GM12878 (cell line): ENCODE results near the gene ITPR3. TPM values are rescaled to one million over a fixed set of nuclear protein-coding genes. Genes with fewer than 3 reads are reported as not detected.

Experiments
- ATAC-seq: fragments of 200-7000 bp; cut with Tn5 transposase; 3 replicates; pipeline ENCODE4 v1.9.1; 2020; ENCODE audit warnings: mild to moderate bottlenecking, moderate library complexity
- BruUV-seq: library from RNA; stranded (reverse); fragments of 400-500 nt; replicated peaks from 2 replicates; lab custom pipeline; 2021; lab: Mats Ljungman, UMichigan
- CTCF ChIA-PET: fragments of 300-600 bp; sonication (Branson Sonifier 250); formaldehyde crosslinking; extraction: SDS; loops from one replicate; lab custom pipeline; 2021; ENCODE audit warnings: inconsistent platforms; lab: Yijun Ruan, JAX
- POLR2A ChIA-PET: fragments of 350-600 bp; formaldehyde crosslinking; extraction: SDS; loops from one replicate; lab custom pipeline; 2021; ENCODE audit warnings: inconsistent platforms; lab: Charles Lee
- RAD21 ChIA-PET: fragments of 300-600 bp; sonication (Branson Sonifier 250); formaldehyde crosslinking; loops from one replicate; lab custom pipeline; 2023; ENCODE audit warnings: antibody characterized with exemption; ENCODE audit not compliant: unreplicated experiment; lab: Charles Lee
- SMC1A ChIA-PET: fragments of 300-600 bp; sonication (Branson Sonifier 250); formaldehyde crosslinking; loops from one replicate; lab custom pipeline; 2023; ENCODE audit not compliant: unreplicated experiment, uncharacterized antibody; lab: Charles Lee
- DNase-seq: peaks from one replicate; pipeline ENCODE4 v3.0.0-alpha.2; 2011; ENCODE audit warnings: low read depth, low spot score
- FAIRE-seq: peaks from 3 replicates; lab custom pipeline; 2011; peaks lifted over from hg19 to GRCh38; lab: Jason Lieb, UNC
- H2AFZ ChIP-seq: 2 replicates; pipeline ENCODE4 v1.6.0; 2011; ENCODE audit warnings: low read depth, low read length, control low read depth; ENCODE audit not compliant: control insufficient read depth
- H3K27ac ChIP-seq: 2 replicates; pipeline ENCODE4 v1.5.1; 2011; ENCODE audit warnings: control low read depth; ENCODE audit not compliant: control insufficient read depth, insufficient read depth
- H3K27me3 ChIP-seq, 2 experiments: replicated peaks in 1 of 2; 2 replicates each; pipeline versions ENCODE4 v1.6.0 to v1.6.1; 2011; ENCODE audit warnings: low read length in 1 of 2; ENCODE audit not compliant: control insufficient read depth in 2 of 2, insufficient read depth in 2 of 2
- H3K36me3 ChIP-seq, 2 experiments: 2 replicates each; pipeline ENCODE4 v1.5.1; 2011; ENCODE audit warnings: low read length in 1 of 2; ENCODE audit not compliant: control insufficient read depth in 2 of 2, insufficient read depth in 2 of 2
- H3K4me1 ChIP-seq: 2 replicates; pipeline ENCODE4 v1.6.1; 2011; ENCODE audit warnings: mild to moderate bottlenecking, low read length, moderate library complexity, mixed read lengths; ENCODE audit not compliant: control insufficient read depth, insufficient read depth
- H3K4me2 ChIP-seq: 2 replicates; pipeline ENCODE4 v1.6.0; 2011; ENCODE audit warnings: control low read depth; ENCODE audit not compliant: control insufficient read depth, insufficient read depth
- H3K4me3 ChIP-seq: fragments of 200-600 bp; sonication (generic); 2 replicates; pipeline ENCODE4 v1.5.1; 2016
- H3K79me2 ChIP-seq: 2 replicates; pipeline ENCODE4 v1.6.0; 2011; ENCODE audit warnings: low read length; ENCODE audit not compliant: control insufficient read depth, insufficient read depth
- H3K9ac ChIP-seq: 2 replicates; pipeline ENCODE4 v1.8.0; 2011; ENCODE audit warnings: low read length, control low read depth, mixed read lengths; ENCODE audit not compliant: control insufficient read depth, insufficient read depth
- H3K9me3 ChIP-seq: replicated peaks from 3 replicates; pipeline ENCODE4 v1.5.1; 2011; ENCODE audit warnings: mild to moderate bottlenecking, low read length; ENCODE audit not compliant: control insufficient read depth, insufficient read depth
- H4K20me1 ChIP-seq: 2 replicates; pipeline ENCODE4 v1.6.0; 2011; ENCODE audit not compliant: control insufficient read depth, insufficient read depth
- BMI1 ChIP-seq: fragments of 450-650 bp; IDR thresholded peaks from 2 replicates; pipeline ENCODE4 v1.6.1; 2016; ENCODE audit warnings: mild to moderate bottlenecking, moderate library complexity, borderline replicate concordance
- EED ChIP-seq: sonication (generic); IDR thresholded peaks from 2 replicates; pipeline ENCODE4 v1.6.1; 2016; ENCODE audit warnings: antibody characterized with exemption, low read depth
- HDGF ChIP-seq: fragments of 450-650 bp; IDR thresholded peaks from 2 replicates; pipeline ENCODE4 v1.6.1; 2016; ENCODE audit warnings: antibody characterized with exemption
- LARP7 ChIP-seq: fragments of 450-650 bp; IDR thresholded peaks from 2 replicates; pipeline ENCODE4 v1.6.1; 2017; ENCODE audit warnings: mild to moderate bottlenecking
- RELB ChIP-seq: fragments of 450-650 bp; IDR thresholded peaks from 2 replicates; pipeline ENCODE4 v1.6.1; 2017; ENCODE audit warnings: low read depth, mild to moderate bottlenecking, moderate library complexity
- WGBS: methylation state at CpG from one replicate; pipeline ENCODE4 v1.1.6; 2016; ENCODE audit warnings: low lambda C conversion rate; ENCODE audit not compliant: insufficient replicate concordance, insufficient coverage; ENCODE audit errors: missing lambda C conversion rate; 5-methylcytosine and 5-hydroxymethylcytosine counted together
- in situ Hi-C: fragments of 300-500 bp; cut with MboI; formaldehyde crosslinking; loops from 9 replicates; pipeline ENCODE4 v1.14.3; 2018; ENCODE audit warnings: mixed read lengths
- intact Hi-C: fragments of 100-400 bp; cut with micrococcal nuclease; formaldehyde crosslinking; loops from one replicate; pipeline ENCODE4 v1.14.2; 2022; ENCODE audit not compliant: unreplicated experiment
- polyA plus RNA-seq, 11 experiments: library from polyadenylated mRNA; depleted of rRNA in 4 of 11; unstranded in 6 of 11; stranded (reverse) in 5 of 11; fragments of >200 nt; fragmentation: Nextera tagmentation in 4 of 11; fragmentation: Illumina TruSeq in 1 of 11; extraction: Ambion mirVana in 4 of 11; extraction: Trizol in 1 of 11; gene quantifications; 1 replicate in 1 of 11; 2 replicates in 10 of 11; pipeline versions ENCODE4 v1.2.1 to v1.2.3, GENCODE V29; 2011 to 2016; ENCODE audit warnings: inconsistent platforms in 2 of 11, missing spikeins in 2 of 11, low read depth in 1 of 11
- total RNA-seq, 4 experiments: library from RNA; depleted of rRNA in 3 of 4; stranded (reverse); fragments of >200 nt in 3 of 4; fragmentation: Illumina TruSeq in 1 of 4; extraction: Trizol in 1 of 4; gene quantifications; 2 replicates each; pipeline versions ENCODE4 v1.2.1 to v1.2.3, GENCODE V29; 2013 to 2021

The ITPR3 gene
- total and polyA plus RNA-seq, 10 of the 15 experiments (the other 5 are each of a cell fraction or from before 2014, with no cell fraction given) = 0.32 to 34.0 (median 11.9) TPM

- in situ Hi-C loops (no loop called here), intact Hi-C loops (no loop called here)
- ChIA-PET SMC1A (interaction anchor here (1.1 to 2.9 kb wide), 4 partner anchors 8 to 107 kb away, joined by 4 to 33 read pairs (median 8); partner anchors contain the start of gene ITPR3), CTCF (interaction anchor here (8.1 kb wide), 1 partner anchor 14 kb away, joined by 92 read pairs; no protein-coding TSS in a partner anchor), RAD21 (interaction anchor here (1.0 to 2.6 kb wide), 2 partner anchors 14 to 17 kb away, joined by 3 to 19 read pairs; no protein-coding TSS in a partner anchor), POLR2A (interaction anchor here (0.7 to 1.1 kb wide), 2 partner anchors 23 to 654 kb away, joined by 4 read pairs; no protein-coding TSS in a partner anchor)
- peak overlapping the region; percentile 83 for H2AFZ ChIP-seq
- peak overlapping the region; percentile 46; the same call in 1 of the 2 replicates for H3K4me3 ChIP-seq
- ATAC-seq (no peak), DNase-seq (no peak), FAIRE-seq (no peak)
- peak overlapping the region; percentile 46 for H3K9ac ChIP-seq
- 1% methylated on average over 4 of the region's 4 CpGs for WGBS
- no TSS peak for BruUV-seq
- H3K36me3 ChIP-seq = no peaks in the 10 kb centered on the region
- H4K20me1 ChIP-seq = no peaks in the 10 kb centered on the region
- no peaks in the 10 kb centered on the region for H3K27me3 ChIP-seq
- peak overlapping the region; percentile 23 for H3K27ac ChIP-seq
- H3K79me2 ChIP-seq = no peaks in the 10 kb centered on the region
- TF ChIP-seq BMI1 (no peak), EED (peak; percentile 61), HDGF (peak; percentile 69; the same call in 1 of the 2 replicates), LARP7 (no peak), RELB (no peak)
- H3K4me1 ChIP-seq = peaks cover 44% of the 10 kb centered on the region
- H3K4me2 ChIP-seq = peak overlapping the region; percentile 98
- no peaks in the 10 kb centered on the region for H3K9me3 ChIP-seq
These were observed 27.8 kb upstream of the ITPR3 start for GRCh38 chr6:33593414-33593727.
